Chondrocyte (in vitro differentiated cells): ENCODE results near the gene SCD5. TPM values are rescaled to one million over a fixed set of nuclear protein-coding genes. Genes with fewer than 3 reads are reported as not detected.
A peak's percentile ranks its signal among the peaks of the same experiment; 100 is the strongest.

Experiments
- DNase-seq: peaks from one replicate; pipeline ENCODE4 v3.0.0; 2021; ENCODE audit warnings: mixed read lengths, low spot score
- H3K27ac Mint-ChIP-seq: one replicate; pipeline ENCODE4 v1.8.0; 2021; ENCODE audit warnings: mild to moderate bottlenecking, moderate library complexity, mixed read lengths; ENCODE audit not compliant: unreplicated experiment
- H3K27me3 Mint-ChIP-seq: 2 replicates; pipeline ENCODE4 v1.8.0; 2021; ENCODE audit warnings: low read depth, mixed read lengths
- H3K36me3 Mint-ChIP-seq: 2 replicates; pipeline ENCODE4 v1.8.0; 2021; ENCODE audit warnings: low read depth, mixed read lengths
- H3K4me1 Mint-ChIP-seq: 2 replicates; pipeline ENCODE4 v1.8.0; 2021; ENCODE audit warnings: low read depth, mild to moderate bottlenecking, mixed read lengths
- H3K4me3 Mint-ChIP-seq: one replicate; pipeline ENCODE4 v1.8.0; 2021; ENCODE audit warnings: mild to moderate bottlenecking, moderate library complexity, mixed read lengths; ENCODE audit not compliant: unreplicated experiment
- H3K9me3 Mint-ChIP-seq: 2 replicates; pipeline ENCODE4 v1.8.0; 2021; ENCODE audit warnings: low read depth, mixed read lengths
- CTCF ChIP-seq: fragments of 200-600 bp; sonication (generic); IDR thresholded peaks from 2 replicates; pipeline ENCODE4 v1.5.0; 2021; ENCODE audit warnings: antibody characterized with exemption, mild to moderate bottlenecking, moderate library complexity
- total RNA-seq: library from RNA; stranded (reverse); gene quantifications from 3 replicates; pipeline ENCODE4 v1.2.1, GENCODE V29; 2021

SCD5 gene
- total RNA-seq, 1 donor from 2014 or later, result 22.6 TPM

DNA sequence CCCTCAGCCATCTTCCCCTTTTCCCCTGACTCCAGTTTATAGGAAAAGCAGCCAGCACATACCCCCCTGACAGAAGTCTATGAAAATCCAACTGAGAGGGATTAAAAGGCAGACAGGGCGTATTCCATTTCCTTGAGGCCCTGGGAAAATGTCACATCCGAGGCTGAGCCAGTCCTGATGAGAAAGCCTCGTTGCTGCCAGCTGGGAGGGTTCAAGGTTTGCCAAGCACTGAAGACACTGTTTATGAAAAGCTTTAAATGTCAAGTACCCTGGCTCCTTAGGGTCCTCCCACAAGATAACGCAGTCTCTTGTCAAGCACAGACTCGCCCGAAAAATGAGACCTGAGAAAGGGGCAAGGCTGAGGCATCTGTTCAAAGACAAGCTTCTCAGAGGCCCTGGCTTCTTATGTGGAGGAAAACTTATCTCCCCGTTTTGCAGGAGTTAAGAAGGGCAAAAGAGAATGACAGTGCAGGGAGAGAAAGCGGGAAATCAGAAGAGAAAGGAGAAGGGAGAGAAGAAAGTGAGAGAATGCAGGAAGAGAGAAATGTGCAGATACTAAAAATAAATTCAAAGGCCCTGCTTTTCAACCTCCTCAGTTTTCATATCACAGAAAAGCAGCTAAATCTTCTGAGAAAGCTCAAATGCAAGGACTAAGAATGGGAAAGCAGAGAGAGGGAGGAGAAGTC lies 44.7 kb downstream of the SCD5 start:
- Mint-ChIP-seq H3K36me3 (peaks cover 4% of the 10 kb centered on the region), H3K4me1 (peaks cover 60% of the 10 kb centered on the region), H3K4me3 (peak overlapping the region; percentile 38), H3K27ac (peak overlapping the region; percentile 96), H3K9me3 (peaks cover 2% of the 10 kb centered on the region), H3K27me3 (no peaks in the 10 kb centered on the region)
- TF ChIP-seq CTCF, result no peak
- DNase-seq, result no peak

GRCh38 chr4:82753238-82753637 lies 45.4 kb downstream of the SCD5 start:
- Mint-ChIP-seq H3K27ac (peak overlapping the region; percentile 96), H3K36me3 (peaks cover 4% of the 10 kb centered on the region), H3K27me3 (no peaks in the 10 kb centered on the region), H3K9me3 (peaks cover 2% of the 10 kb centered on the region), H3K4me3 (no peak overlapping the region), H3K4me1 (peaks cover 66% of the 10 kb centered on the region)
- no peak for TF ChIP-seq CTCF
- no peak for DNase-seq

DNA sequence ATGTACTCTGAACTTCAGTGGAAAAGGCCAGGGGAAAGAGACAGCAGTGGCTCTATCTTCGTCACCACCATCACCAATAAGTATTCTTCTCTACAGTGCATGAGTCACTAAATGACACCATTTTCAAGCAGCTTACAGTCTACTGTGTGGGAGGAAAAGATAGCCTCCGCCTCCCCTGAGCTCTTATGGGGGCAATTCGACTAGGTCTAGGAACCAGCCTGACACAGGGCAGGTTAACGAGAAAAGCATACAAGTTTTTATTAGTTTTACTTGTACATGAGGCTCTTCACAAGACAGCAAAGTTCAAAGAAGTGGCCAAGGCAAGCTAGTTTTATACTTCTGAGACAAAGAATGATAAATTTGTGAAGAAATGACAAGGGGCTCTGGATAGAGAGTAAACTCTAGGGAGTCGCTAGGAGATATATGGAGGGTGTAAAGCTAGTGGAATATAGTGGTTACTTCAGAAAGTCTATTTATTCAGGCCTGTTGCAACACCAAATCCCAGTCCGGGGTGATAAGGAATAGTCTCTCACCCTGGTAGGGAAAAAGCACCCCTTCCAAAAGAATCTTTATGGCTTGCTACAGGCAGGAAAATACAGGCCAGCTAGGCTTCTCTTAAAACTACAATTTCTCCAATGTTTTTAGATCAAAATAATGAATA lies 49.7 kb downstream of the SCD5 start:
- Mint-ChIP-seq H3K27ac (no peak overlapping the region), H3K4me3 (no peak overlapping the region), H3K4me1 (peaks cover 80% of the 10 kb centered on the region), H3K9me3 (no peaks in the 10 kb centered on the region), H3K27me3 (no peaks in the 10 kb centered on the region), H3K36me3 (no peaks in the 10 kb centered on the region)
- DNase-seq, result no peak
- TF ChIP-seq CTCF, result no peak

DNA sequence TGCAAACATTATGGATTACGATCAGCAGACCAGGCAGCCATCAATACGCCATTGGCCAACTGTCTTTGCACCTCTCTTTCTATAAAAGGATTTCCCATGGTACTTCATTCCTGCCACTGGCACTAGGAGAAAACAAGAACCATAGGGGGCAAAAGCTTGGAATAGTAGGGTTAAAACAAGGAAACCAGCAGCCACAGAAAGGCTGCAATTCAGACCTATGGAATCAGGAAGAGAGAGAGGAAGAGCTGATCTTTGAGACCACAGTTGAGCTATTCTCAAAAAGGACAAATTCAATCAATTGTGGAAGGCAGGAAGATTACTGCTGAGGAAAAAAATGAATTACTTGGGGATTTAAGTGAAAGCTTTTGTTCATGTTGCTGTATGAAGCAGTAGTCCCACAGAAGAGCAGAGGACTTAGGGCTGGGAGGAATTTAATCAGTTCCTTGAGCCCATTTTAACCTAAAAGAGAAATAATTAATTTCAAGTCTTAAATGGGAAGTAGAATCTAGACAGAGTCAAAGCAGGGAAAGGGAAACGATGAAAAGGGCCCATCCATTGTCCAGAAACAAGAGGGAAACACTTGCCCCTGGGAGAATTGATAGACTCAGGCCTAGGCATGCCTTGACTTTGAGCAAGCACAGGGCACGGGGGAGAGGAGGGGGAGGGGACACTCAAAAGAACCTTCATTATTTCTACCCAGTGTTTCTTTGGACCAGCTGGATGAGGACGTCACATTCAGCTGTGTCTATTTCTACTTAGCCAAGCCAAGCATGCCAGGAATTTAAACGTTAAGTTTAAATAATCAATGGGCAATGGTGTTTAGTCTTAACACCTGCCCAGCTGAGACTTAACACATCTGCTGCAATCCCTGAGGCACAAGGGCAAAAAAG lies 50.7 kb downstream of the SCD5 start:
- Mint-ChIP-seq H3K9me3 (no peaks in the 10 kb centered on the region), H3K27me3 (no peaks in the 10 kb centered on the region), H3K36me3 (no peaks in the 10 kb centered on the region), H3K27ac (peak overlapping the region; percentile 5), H3K4me3 (no peak overlapping the region), H3K4me1 (peaks cover 72% of the 10 kb centered on the region)
- no peak for TF ChIP-seq CTCF
- DNase-seq, result no peak
